ENCODE measurements around the gene TMEM200B. TPM values are rescaled to one million over a fixed set of nuclear protein-coding genes. Genes with fewer than 3 reads are reported as not detected.
"Not testable (repeated sequence)": the region's sequence is repeated elsewhere in the genome, so short reads cannot be mapped to it uniquely, and the experiment has no call there.

Gene TMEM200B
- total RNA-seq, 2 donors from 2014 or later = 4.0 to 4.7 TPM

DNA sequence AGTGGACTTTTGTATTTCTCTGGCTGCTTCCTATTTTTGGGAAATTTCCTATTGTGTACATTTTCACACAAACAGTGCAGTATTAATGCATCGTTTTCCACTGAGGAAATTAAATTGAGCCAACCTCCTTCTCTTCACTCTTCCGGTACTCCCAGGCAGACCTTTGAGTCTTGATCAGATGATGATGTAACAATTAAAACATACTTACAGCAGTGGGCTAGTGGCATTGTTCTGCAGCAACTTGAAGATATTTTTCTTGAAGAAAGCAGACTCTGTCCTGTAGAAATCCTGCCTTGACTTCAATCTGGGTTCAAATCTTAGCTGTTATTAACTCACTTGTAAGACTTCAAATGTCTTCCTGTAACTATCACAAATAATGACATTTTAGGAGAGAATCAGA, 19.0 kb upstream of the TMEM200B start:
- DNase-seq = no peak
- intact Hi-C loops (cut with DNase I) = no loop called here
- no peak for ATAC-seq

- peak; percentile 42 for DNase-seq
Observed at GRCh38 chr1:29136391-29136915, 12.8 kb upstream of the TMEM200B start.

GRCh38 chr1:29134695-29135028, 11.0 kb upstream of the TMEM200B start:
- ATAC-seq (no peak), DNase-seq (no peak)
- intact Hi-C loops (cut with DNase I) = no loop called here

More at GRCh38 chr1:29136391-29136915, 12.8 kb upstream of the TMEM200B start:
- peak; percentile 71 to 74 for ATAC-seq
- intact Hi-C loops (cut with DNase I) = no loop called here

DNA sequence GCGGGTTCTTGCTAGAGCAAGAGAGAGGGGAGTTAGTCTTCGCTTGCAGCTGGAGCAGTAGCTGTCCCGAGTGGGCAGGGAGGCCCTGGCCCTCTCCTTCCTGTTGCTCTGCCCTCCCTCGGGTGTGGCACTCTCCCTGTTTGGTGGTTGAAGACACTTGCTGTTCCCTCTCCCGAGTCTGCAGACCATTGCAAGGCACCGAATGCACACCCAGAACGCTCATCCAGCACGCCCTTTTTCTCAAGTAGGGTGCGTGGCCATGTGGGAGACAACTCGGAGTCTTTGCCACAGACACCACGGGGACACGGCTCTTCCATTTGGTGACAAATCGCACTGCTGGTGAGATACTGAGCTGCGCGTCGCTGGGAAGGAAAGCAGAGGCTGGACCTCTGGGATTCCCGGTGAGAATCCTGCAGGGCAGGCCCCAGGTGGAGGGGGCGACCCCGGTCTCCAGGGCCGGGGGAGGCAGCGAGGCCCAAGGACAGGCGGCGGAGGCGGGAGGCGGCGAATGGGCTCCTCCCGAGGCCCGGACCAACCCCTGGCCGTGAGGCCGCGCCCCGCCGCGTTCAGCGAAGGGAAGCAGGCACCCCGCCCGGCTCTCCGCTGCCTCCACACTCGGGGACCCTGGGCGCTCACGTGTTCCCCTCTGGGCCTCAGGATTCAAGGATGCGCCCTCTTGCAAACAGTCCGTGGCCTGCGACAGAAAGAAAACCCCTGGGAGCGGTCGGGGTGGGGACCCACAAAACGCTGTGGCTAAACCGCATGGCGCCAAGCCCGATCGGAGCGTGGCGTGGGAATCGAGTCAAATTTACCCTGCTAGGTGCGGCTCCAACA, 10.4 kb upstream of the TMEM200B start:
- intact Hi-C loops (cut with DNase I) = no loop called here
- DNase-seq (no peak), ATAC-seq (peak; percentile 13 to 34)

DNA sequence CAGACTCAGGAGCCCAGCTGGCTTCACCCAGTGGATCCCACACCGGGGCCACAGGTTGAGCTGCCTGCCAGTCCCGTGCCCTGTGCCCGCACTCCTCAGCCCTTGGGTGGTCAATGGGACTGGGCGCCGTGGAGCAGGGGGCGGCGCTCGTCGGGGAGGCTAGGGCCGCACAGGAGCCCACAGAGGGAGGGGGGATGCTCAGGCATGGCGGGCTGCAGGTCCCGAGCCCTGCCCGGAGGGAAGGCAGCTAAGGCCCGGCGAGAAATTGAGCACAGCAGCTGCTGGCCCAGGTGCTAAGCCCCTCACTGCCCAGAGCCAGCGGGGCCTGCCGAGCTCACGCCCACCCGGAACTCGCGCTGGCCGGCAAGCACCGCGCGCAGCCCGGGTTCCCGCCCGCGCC, 7.4 kb upstream of the TMEM200B start:
- intact Hi-C loops (cut with DNase I); ATAC-seq; DNase-seq: not testable (repeated sequence)

DNA sequence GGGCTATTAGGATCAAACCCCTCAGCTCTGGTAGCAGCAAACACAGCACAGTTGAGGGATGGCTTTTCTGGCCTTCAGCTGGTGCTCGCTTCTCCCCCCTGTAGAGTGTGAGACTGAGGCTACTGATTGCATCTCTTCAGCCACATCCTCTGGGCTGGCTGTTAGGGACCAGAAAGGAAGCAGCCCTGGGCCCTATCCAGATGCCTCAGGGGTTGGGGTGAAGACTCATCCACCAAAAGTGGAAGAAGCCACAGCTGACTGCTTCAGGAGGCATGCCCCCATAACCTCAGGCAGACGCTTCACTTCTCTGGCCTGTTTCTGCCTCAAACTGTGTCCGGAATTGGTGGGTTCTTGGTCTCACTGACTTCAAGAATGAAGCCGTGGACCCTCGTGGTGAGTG, 6.2 kb upstream of the TMEM200B start:
- DNase-seq = no peak
- intact Hi-C loops (cut with DNase I) = no loop called here
- ATAC-seq = no peak

DNA sequence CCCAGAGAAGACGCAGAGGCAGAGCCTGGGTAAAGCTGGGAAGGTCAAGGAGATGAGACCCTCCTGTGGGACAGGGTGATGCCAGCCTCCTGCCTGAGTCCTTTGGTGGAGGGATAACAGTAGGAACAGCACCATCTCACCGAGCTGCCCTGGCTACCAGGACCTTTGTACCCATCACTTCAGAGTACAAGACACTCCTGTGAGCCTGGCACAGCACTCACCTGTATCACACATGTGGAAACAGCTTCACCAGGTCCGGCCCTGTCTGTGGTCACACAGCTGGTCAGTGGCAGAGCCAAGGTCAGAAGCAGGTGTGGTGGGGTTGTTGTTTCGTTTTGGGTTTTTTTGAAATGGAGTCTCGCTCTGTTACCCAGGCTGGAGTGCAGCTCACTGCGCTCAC, 5.0 kb upstream of the TMEM200B start:
- intact Hi-C loops (cut with DNase I) = no loop called here
- DNase-seq = no peak
- ATAC-seq = no peak

DNA sequence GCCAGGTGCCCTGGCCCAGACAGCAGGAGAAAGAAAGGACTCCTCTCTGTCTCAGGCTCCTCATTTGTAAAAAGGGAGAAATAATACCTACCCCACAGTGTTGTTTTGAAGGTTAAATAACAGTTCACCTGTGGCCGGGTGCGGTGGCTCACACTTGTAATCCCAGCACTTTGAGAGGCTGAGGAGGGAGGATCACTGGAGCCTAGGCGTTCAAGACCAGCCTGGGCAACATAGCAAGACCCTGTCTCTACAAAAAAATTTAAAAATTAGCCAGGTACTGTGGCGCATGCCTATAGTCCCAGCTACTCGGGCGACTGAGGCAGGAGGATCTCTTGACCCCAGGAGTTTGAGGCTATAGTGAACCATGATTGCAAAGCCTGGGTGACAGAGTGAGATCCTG, 2.5 kb upstream of the TMEM200B start:
- intact Hi-C loops (cut with DNase I) = no loop called here
- DNase-seq = no peak
- no peak for ATAC-seq

- intact Hi-C loops (cut with DNase I) = no loop called here
- ATAC-seq (no peak), DNase-seq (no peak)
Observed at GRCh38 chr1:29125788-29126187, 2.1 kb upstream of the TMEM200B start.

DNA sequence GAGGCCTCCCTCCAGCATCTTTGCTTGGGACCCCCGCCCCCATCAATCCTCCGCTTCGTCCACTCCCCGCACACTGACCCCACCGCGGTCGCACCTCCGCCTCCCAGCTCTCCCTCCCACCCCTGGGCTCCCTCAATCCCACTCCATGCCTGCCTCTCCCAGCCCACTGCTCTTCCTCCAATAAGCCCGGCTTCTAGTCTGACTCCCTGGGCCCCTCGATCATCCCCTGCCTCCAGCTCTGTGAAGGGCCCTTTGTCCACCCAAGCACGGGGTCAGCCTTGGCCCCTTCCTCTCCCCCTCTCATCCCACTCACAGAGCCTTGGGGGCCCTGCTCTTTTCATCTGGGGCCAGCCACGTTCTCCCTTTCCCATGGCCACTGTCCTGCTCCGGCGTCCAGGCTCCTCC, 1.5 kb upstream of the TMEM200B start:
- intact Hi-C loops (cut with DNase I) = no loop called here
- DNase-seq (no peak), ATAC-seq (no peak)

- intact Hi-C loops (cut with DNase I) = loop anchor here in 1 of 2 donors (5.0 kb wide), 1 partner anchor 58 kb away; the partner anchor contains the start of gene SRSF4
- ATAC-seq (peak; percentile 74 to 75), DNase-seq (peak; percentile 85)
Observed at GRCh38 chr1:29124366-29125236, 898 bp upstream of the TMEM200B start.

DNA sequence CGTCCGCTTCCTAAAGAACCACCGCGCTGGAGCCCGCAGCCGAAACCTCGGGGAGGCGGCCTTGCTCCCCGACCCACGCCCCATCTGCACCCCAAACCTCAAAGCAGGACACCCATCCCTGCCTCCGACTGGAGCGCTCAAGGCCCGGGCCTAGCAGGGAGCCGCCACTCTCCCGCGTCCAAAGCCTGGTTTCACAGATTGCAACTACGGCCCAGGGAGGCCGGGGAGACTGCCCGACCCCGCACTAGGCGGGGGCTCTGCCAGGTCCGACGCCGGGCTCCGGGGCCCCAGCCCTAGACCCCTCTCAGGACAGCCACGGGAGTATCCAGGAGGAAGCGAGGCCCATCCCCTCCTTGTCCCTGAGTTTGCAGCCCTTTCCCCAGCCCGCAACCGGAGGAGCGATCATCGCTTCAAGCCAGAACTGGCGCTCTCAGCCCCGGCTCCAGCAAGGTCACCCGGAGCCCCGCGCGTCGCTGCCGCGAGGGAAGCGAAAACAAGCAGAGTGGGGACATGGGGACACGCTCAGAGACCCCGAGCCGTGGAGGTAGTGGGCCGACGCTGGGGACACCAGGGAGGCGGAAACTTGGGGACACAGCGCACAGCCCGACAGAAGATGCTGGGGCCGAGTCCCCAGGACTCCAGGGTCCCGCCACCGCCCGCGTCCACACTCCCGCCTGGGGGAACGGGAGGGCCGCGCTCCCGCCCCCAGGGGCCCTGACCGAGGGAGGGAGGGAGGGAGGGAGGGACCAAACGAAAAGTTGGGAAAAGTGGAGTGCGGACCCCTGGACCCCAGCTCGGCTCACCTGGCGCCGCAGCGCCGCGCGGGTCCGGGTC, 433 bp downstream of the TMEM200B start:
- DNase-seq (peak; percentile 42), ATAC-seq (peak; percentile 1)
- intact Hi-C loops (cut with DNase I) = loop anchor here in 1 of 2 donors (5.0 kb wide), 1 partner anchor 59 kb away; the partner anchor contains the start of gene SRSF4

GRCh38 chr1:29122682-29123052, 1.0 kb downstream of the TMEM200B start:
- ATAC-seq (peak; percentile 43 to 67), DNase-seq (peak; percentile 78)
- intact Hi-C loops (cut with DNase I) = loop anchor here in 1 of 2 donors (5.0 kb wide), 1 partner anchor 60 kb away; the partner anchor contains the start of gene SRSF4

DNA sequence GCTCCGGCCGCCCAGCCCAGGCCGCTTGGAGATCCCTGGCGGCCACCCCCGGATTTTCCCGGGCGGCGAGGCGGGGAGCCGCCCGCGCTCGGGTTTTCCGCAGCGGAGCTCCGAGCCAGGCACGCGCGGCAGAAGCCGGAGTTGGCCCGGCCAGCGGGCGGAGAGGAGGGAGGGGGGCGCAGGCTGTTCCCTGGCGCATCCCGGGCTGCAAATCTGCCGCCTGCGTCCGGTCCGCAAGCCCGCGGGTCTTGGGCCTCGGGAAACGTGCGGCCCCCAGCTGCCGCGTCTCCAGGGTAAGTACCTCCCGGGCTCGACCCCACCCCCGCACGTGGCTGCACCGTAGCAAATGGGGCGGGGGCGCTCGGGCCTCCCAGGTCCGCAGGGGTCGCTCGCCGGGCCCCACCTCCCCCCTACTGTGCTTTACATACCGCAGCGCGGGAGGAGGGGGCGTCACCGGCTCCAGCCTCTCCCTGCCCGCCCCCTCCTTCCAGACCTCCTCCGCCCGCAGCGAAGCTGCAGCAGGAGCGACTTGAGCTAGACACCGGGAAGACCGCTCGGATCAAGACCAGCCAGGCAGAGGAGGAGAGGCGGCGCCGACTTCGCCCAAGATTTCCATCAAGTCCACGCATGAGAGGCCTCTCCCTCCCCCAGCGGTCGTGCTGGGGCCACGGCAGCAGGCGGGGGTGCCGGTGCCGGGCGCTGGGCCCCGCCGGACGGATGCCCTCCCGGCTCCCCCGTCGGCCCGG, 1.6 kb downstream of the TMEM200B start:
- DNase-seq (peak; percentile 49), ATAC-seq (peak; percentile 3 to 5)
- intact Hi-C loops (cut with DNase I) = loop anchor here in 1 of 2 donors (5.0 kb wide), 1 partner anchor 60 kb away; the partner anchor contains the start of gene SRSF4

GRCh38 chr1:29121516-29121935, 2.2 kb downstream of the TMEM200B start:
- no peak for ATAC-seq
- DNase-seq = peak; percentile 24
- intact Hi-C loops (cut with DNase I) = loop anchor here in 1 of 2 donors (5.0 kb wide), 1 partner anchor 61 kb away; the partner anchor contains the start of gene SRSF4

DNA sequence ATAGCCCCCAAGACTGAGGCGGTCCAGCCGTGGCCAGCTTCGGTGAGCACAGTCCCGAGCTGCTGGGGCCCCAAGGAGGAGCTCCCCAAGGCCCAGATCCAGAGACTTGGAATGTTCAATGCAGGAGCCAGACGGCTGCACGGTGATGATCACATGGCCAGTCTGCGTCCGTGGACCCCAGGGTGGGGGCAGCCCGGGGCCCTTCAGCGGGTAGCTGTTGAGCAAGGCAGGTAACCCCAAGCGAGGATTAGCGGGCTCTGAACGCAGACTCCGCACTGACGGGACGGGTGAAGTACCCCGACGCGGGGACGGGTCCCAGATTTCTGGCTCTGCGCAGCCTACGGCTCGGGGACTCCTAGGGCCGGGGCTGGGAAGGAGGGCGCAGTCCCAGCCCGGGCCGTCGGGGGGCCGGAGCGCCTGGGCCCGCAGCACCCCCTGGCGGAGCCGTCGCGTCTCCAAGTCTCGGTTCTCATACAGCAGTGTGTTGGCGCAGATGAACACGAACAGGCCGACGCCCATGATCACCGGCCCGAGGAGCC, 2.7 kb downstream of the TMEM200B start:
- no peak for ATAC-seq
- intact Hi-C loops (cut with DNase I) = loop anchor here in 1 of 2 donors (5.0 kb wide), 1 partner anchor 61 kb away; the partner anchor contains the start of gene SRSF4
- peak; percentile 53 for DNase-seq

GRCh38 chr1:29120367-29120766, 3.3 kb downstream of the TMEM200B start:
- ATAC-seq (no peak), DNase-seq (no peak)
- intact Hi-C loops (cut with DNase I) = loop anchor here in 1 of 2 donors (5.0 kb wide), 1 partner anchor 62 kb away; the partner anchor contains the start of gene SRSF4
